BE2C (cell line): ENCODE results near the gene PDP2.

Source experiments
- DNase-seq: peaks from one replicate; pipeline ENCODE4 v3.0.0-alpha.2; 2020
- H3K27me3 ChIP-seq: fragments of 250-450 bp; sonication (Bioruptor Pico); 2 replicates; pipeline ENCODE4 v1.5.1; 2020; ENCODE audit warnings: mild to moderate bottlenecking
- H3K36me3 ChIP-seq: fragments of 250-450 bp; sonication (Bioruptor Pico); 2 replicates; pipeline ENCODE4 v1.5.1; 2020; ENCODE audit warnings: mild to moderate bottlenecking
- H3K4me1 ChIP-seq: fragments of 250-450 bp; sonication (Bioruptor Pico); 2 replicates; pipeline ENCODE4 v1.5.1; 2020
- H3K4me3 ChIP-seq: 2 replicates; pipeline ENCODE4 v1.5.1; 2011; ENCODE audit warnings: low read depth, low read length
- H3K9me3 ChIP-seq: fragments of 250-450 bp; sonication (Bioruptor Pico); 2 replicates; pipeline ENCODE4 v1.5.1; 2020
- CTCF ChIP-seq: IDR thresholded peaks from 2 replicates; pipeline ENCODE4 v1.5.1; 2012; ENCODE audit warnings: mild to moderate bottlenecking, low read depth, low read length

Gene PDP2

GRCh38 chr16:66845791-66846221 is 34.5 kb upstream of the PDP2 start:
- Histone ChIP-seq H3K4me1 (peaks cover 4% of the 10 kb centered on the region), H3K4me3 (no peak overlapping the region), H3K27me3 (peaks cover 31% of the 10 kb centered on the region), H3K36me3 (no peaks in the 10 kb centered on the region), H3K9me3 (no peaks in the 10 kb centered on the region)
- TF ChIP-seq CTCF: no peak
- no peak for DNase-seq

GRCh38 chr16:66846266-66846665 is 34.0 kb upstream of the PDP2 start:
- Histone ChIP-seq H3K36me3 (no peaks in the 10 kb centered on the region), H3K27me3 (peaks cover 31% of the 10 kb centered on the region), H3K9me3 (no peaks in the 10 kb centered on the region), H3K4me1 (peaks cover 4% of the 10 kb centered on the region), H3K4me3 (no peak overlapping the region)
- no peak for TF ChIP-seq CTCF
- DNase-seq: no peak

GRCh38 chr16:66846831-66847230 is 33.5 kb upstream of the PDP2 start:
- Histone ChIP-seq H3K9me3 (no peaks in the 10 kb centered on the region), H3K27me3 (peaks cover 31% of the 10 kb centered on the region), H3K4me3 (no peak overlapping the region), H3K36me3 (no peaks in the 10 kb centered on the region), H3K4me1 (peaks cover 4% of the 10 kb centered on the region)
- TF ChIP-seq CTCF: no peak
- no peak for DNase-seq

GRCh38 chr16:66847533-66848067 is 32.7 kb upstream of the PDP2 start:
- Histone ChIP-seq H3K27me3 (peaks cover 31% of the 10 kb centered on the region), H3K36me3 (no peaks in the 10 kb centered on the region), H3K9me3 (no peaks in the 10 kb centered on the region), H3K4me3 (no peak overlapping the region), H3K4me1 (peaks cover 2% of the 10 kb centered on the region)
- DNase-seq: no peak
- no peak for TF ChIP-seq CTCF

GRCh38 chr16:66848172-66848571 is 32.1 kb upstream of the PDP2 start:
- Histone ChIP-seq H3K4me1 (no peaks in the 10 kb centered on the region; the same call in 1 of the 2 replicates), H3K36me3 (no peaks in the 10 kb centered on the region), H3K27me3 (peaks cover 29% of the 10 kb centered on the region), H3K4me3 (no peak overlapping the region), H3K9me3 (no peaks in the 10 kb centered on the region)
- no peak for DNase-seq
- no peak for TF ChIP-seq CTCF

GRCh38 chr16:66849021-66849420 is 31.3 kb upstream of the PDP2 start:
- Histone ChIP-seq H3K36me3 (no peaks in the 10 kb centered on the region), H3K4me3 (no peak overlapping the region), H3K27me3 (peaks cover 21% of the 10 kb centered on the region), H3K4me1 (no peaks in the 10 kb centered on the region; the same call in 1 of the 2 replicates), H3K9me3 (no peaks in the 10 kb centered on the region)
- no peak for TF ChIP-seq CTCF
- no peak for DNase-seq
